Measurements from ENCODE around the gene IPP. TPM values are rescaled to one million over a fixed set of nuclear protein-coding genes. Genes with fewer than 3 reads are reported as not detected.
"Not testable (repeated sequence)": the region's sequence is repeated elsewhere in the genome, so short reads cannot be mapped to it uniquely, and the experiment has no call there.

The IPP gene
- total RNA-seq, 1 donor from 2014 or later: 19.3 TPM

GRCh38 chr1:45678489-45678888 lies 72.0 kb downstream of the IPP start:
- Histone ChIP-seq H3K4me3 (peak overlapping the region; percentile 4), H3K9me3 (replicated peaks) (no peaks in the 10 kb centered on the region), H3K36me3 (no peaks in the 10 kb centered on the region), H3K27me3 (ENCODE audit: low read depth) (no peaks in the 10 kb centered on the region), H3K27ac (replicated peaks) (peak overlapping the region; percentile 72), H3K4me1 (peaks cover 100% of the 10 kb centered on the region)
- TF ChIP-seq, protein P1, sequence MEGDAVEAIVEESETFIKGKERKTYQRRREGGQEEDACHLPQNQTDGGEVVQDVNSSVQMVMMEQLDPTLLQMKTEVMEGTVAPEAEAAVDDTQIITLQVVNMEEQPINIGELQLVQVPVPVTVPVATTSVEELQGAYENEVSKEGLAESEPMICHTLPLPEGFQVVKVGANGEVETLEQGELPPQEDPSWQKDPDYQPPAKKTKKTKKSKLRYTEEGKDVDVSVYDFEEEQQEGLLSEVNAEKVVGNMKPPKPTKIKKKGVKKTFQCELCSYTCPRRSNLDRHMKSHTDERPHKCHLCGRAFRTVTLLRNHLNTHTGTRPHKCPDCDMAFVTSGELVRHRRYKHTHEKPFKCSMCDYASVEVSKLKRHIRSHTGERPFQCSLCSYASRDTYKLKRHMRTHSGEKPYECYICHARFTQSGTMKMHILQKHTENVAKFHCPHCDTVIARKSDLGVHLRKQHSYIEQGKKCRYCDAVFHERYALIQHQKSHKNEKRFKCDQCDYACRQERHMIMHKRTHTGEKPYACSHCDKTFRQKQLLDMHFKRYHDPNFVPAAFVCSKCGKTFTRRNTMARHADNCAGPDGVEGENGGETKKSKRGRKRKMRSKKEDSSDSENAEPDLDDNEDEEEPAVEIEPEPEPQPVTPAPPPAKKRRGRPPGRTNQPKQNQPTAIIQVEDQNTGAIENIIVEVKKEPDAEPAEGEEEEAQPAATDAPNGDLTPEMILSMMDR (IDR thresholded peaks at IDR 0.05; ENCODE audit: borderline replicate concordance): no peak
- intact Hi-C loops (cut with micrococcal nuclease): no loop called here
- no peak for DNase-seq

- no peaks in the 10 kb centered on the region for H3K27me3 ChIP-seq (ENCODE audit: low read depth)
- H3K4me1 ChIP-seq: peaks cover 100% of the 10 kb centered on the region
- no peaks in the 10 kb centered on the region for H3K36me3 ChIP-seq
- intact Hi-C loops (cut with micrococcal nuclease): no loop called here
- H3K4me3 ChIP-seq: no peak overlapping the region
- TF ChIP-seq, protein P1 (IDR thresholded peaks at IDR 0.05; ENCODE audit: borderline replicate concordance): no peak
- H3K9me3 ChIP-seq (replicated peaks): no peaks in the 10 kb centered on the region
- no peak for DNase-seq
- H3K27ac ChIP-seq (replicated peaks): peak overlapping the region; percentile 72
Measured at GRCh38 chr1:45677751-45678245, 72.7 kb downstream of the IPP start.

- peaks cover 100% of the 10 kb centered on the region for H3K4me1 ChIP-seq
- H3K9me3 ChIP-seq (replicated peaks); H3K36me3 ChIP-seq; DNase-seq; intact Hi-C loops (cut with micrococcal nuclease); H3K4me3 ChIP-seq; H3K27me3 ChIP-seq (ENCODE audit: low read depth): not testable (repeated sequence)
- peak overlapping the region; percentile 72 for H3K27ac ChIP-seq (replicated peaks)
Measured at GRCh38 chr1:45676553-45676952, 73.9 kb downstream of the IPP start.

DNA sequence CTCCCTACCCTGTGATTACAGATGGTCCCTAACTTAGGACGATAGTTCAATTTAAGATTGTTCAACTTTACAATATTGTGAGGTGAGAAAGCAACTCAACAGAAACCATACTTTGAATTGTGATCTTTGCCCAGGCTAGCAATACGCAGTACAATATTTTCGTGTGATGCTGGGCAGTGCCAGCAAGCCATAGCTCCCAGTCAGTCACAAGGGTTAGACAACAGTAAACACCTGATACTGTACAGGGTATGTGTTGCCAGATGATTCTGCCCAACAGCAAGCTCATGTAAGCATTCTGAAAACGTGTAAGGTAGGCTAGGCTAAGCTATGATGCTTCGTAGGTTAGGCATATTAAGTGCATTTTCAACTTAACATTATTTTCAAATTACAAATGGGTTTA lies 76.0 kb downstream of the IPP start:
- H3K4me3 ChIP-seq: no peak overlapping the region
- peaks cover 100% of the 10 kb centered on the region for H3K4me1 ChIP-seq
- TF ChIP-seq, protein P1 (IDR thresholded peaks at IDR 0.05; ENCODE audit: borderline replicate concordance): no peak
- no peak for DNase-seq
- H3K27me3 ChIP-seq (ENCODE audit: low read depth): no peaks in the 10 kb centered on the region
- H3K9me3 ChIP-seq (replicated peaks): no peaks in the 10 kb centered on the region
- peak overlapping the region; percentile 21 for H3K27ac ChIP-seq (replicated peaks)
- H3K36me3 ChIP-seq: no peaks in the 10 kb centered on the region
- intact Hi-C loops (cut with micrococcal nuclease): no loop called here

- H3K27ac ChIP-seq (replicated peaks): peak overlapping the region; percentile 21
- peaks cover 100% of the 10 kb centered on the region for H3K4me1 ChIP-seq
- intact Hi-C loops (cut with micrococcal nuclease): no loop called here
Measured at GRCh38 chr1:45673956-45674355, 76.5 kb downstream of the IPP start.

More at GRCh38 chr1:45673956-45674355, 76.5 kb downstream of the IPP start:
- DNase-seq: no peak
- TF ChIP-seq, protein P1 (IDR thresholded peaks at IDR 0.05; ENCODE audit: borderline replicate concordance): no peak
- H3K4me3 ChIP-seq: no peak overlapping the region
- H3K27me3 ChIP-seq (ENCODE audit: low read depth): no peaks in the 10 kb centered on the region
- H3K36me3 ChIP-seq: no peaks in the 10 kb centered on the region
- H3K9me3 ChIP-seq (replicated peaks): no peaks in the 10 kb centered on the region
